Brain microvascular endothelial cell (primary cell): ENCODE measurements around the gene DAAM2.
A peak's percentile ranks its signal among the peaks of the same experiment; 100 is the strongest.

ENCODE experiments used
- DNase-seq: peaks from one replicate; pipeline ENCODE4 v3.0.0-alpha.2; 2020
- H3K27ac ChIP-seq: fragments of 250-450 bp; sonication (Bioruptor Pico); 2 replicates; pipeline ENCODE4 v1.5.1; 2020; ENCODE audit warnings: mild to moderate bottlenecking, moderate library complexity
- H3K27me3 ChIP-seq: fragments of 250-450 bp; sonication (Bioruptor Pico); replicated peaks from 2 replicates; pipeline ENCODE4 v1.5.1; 2020; ENCODE audit warnings: mild to moderate bottlenecking
- H3K36me3 ChIP-seq: fragments of 250-450 bp; sonication (Bioruptor Pico); replicated peaks from 2 replicates; pipeline ENCODE4 v1.5.1; 2020; ENCODE audit warnings: mild to moderate bottlenecking
- H3K4me3 ChIP-seq: 2 replicates; pipeline ENCODE4 v1.5.1; 2011; ENCODE audit warnings: low read depth, mild to moderate bottlenecking, control low read depth, low read length, moderate library complexity
- in situ Hi-C: cut with HindIII; loops from 2 replicates; pipeline ENCODE4 v1.10.0; 2017; ENCODE audit warnings: low sequenced_read_pairs, low pct_ligation_motif_present
- TF ChIP-seq, protein P1 (sequence below): IDR thresholded peaks from 2 replicates; pipeline ENCODE4 v1.5.1; 2011; ENCODE audit warnings: low read depth, mild to moderate bottlenecking, moderate library complexity, low read length, control low read depth, inconsistent platforms; ENCODE audit errors: missing control alignments

The DAAM2 gene

DNA sequence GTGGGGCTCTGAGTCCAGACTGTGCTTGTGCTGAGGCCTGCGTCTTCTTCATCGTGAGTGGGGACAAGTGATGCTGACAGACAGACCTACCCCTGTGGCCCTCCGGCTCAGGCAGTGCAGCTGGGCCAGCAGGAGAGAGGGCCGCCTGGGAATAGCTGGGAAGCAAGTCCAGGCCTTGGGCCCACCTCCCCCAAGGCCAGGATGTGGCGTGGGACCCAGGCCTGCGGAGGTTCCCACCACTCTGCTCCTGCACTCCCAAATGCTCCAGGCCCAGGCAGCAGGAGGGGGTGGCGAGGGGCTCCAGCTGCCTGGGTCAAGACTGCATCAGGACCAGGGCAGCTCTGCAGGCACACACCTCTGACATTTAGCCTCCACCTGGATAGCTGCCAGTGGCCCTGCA is 38.3 kb downstream of the DAAM2 start:
- Histone ChIP-seq H3K36me3 (no peaks in the 10 kb centered on the region), H3K27me3 (no peaks in the 10 kb centered on the region), H3K4me3 (no peak overlapping the region), H3K27ac (no peak overlapping the region)
- in situ Hi-C loops, result no loop called here
- no peak for DNase-seq
- TF ChIP-seq, protein P1, sequence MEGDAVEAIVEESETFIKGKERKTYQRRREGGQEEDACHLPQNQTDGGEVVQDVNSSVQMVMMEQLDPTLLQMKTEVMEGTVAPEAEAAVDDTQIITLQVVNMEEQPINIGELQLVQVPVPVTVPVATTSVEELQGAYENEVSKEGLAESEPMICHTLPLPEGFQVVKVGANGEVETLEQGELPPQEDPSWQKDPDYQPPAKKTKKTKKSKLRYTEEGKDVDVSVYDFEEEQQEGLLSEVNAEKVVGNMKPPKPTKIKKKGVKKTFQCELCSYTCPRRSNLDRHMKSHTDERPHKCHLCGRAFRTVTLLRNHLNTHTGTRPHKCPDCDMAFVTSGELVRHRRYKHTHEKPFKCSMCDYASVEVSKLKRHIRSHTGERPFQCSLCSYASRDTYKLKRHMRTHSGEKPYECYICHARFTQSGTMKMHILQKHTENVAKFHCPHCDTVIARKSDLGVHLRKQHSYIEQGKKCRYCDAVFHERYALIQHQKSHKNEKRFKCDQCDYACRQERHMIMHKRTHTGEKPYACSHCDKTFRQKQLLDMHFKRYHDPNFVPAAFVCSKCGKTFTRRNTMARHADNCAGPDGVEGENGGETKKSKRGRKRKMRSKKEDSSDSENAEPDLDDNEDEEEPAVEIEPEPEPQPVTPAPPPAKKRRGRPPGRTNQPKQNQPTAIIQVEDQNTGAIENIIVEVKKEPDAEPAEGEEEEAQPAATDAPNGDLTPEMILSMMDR, result no peak

DNA sequence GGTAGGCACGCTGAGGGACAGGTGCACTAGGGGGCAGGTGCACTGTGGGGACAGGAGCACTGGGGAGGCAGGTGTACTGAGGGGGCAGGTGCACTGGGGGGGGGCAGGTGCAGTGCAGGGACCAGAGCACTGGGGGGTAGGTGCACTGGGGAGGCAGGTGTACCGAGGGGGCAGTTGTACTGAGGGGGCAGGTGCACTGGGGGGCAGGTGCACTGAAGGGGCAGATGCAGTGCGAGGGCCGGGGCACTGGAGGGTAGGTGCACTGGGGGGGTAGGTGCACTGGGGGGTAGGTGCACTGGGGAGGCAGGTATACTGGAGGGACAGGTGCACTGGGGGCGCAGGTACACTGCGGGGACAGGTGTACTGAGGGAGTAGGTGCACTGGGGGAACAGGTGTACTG is 39.5 kb downstream of the DAAM2 start:
- TF ChIP-seq, protein P1, result no peak
- no peaks in the 10 kb centered on the region for H3K36me3 ChIP-seq
- no peak overlapping the region for H3K27ac ChIP-seq
- H3K4me3 ChIP-seq, result no peak overlapping the region
- no peaks in the 10 kb centered on the region for H3K27me3 ChIP-seq
- DNase-seq, result no peak
- in situ Hi-C loops, result no loop called here

DNA sequence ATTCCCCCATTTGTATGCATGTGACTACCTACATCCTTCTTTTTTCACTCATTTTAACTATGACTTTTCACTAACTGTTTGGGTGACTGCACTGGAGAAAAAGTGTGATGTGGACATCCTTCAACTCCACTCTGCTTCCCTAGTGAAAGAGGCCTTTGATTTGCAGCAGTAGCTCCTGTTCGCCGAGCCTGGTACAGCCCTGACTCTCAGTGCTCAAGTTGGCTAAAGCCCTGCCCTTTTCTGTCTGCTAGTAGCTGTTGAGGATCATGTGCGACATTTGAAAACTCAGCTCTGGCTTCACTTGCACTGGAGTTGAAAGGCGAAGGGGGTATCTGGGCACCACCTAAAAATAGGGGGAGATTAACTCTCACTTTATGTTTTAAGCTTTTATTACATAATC is 42.1 kb downstream of the DAAM2 start:
- Histone ChIP-seq H3K36me3 (no peaks in the 10 kb centered on the region), H3K27ac (no peak overlapping the region), H3K27me3 (no peaks in the 10 kb centered on the region), H3K4me3 (no peak overlapping the region)
- in situ Hi-C loops, result no loop called here
- TF ChIP-seq, protein P1, result no peak
- DNase-seq, result no peak

DNA sequence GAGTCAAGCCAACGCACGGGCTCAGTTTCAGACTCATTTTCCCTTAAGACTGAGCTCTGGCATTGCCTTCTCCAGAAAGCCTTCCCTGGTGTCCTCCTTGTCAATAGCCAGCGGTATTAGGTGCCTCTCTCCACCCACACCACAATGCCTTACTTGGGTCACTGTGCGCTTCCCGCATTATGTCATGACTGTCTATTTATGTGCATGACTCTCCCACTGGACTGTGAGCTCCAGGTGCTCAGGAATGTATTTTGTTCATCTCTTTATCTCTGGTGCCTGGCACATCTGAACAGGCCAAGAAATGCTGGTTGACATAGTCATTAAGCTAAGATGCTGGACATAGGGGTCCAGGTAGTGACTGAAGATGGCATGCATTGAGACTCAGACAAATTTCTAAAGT is 42.7 kb downstream of the DAAM2 start:
- DNase-seq, result no peak
- in situ Hi-C loops, result no loop called here

DNA sequence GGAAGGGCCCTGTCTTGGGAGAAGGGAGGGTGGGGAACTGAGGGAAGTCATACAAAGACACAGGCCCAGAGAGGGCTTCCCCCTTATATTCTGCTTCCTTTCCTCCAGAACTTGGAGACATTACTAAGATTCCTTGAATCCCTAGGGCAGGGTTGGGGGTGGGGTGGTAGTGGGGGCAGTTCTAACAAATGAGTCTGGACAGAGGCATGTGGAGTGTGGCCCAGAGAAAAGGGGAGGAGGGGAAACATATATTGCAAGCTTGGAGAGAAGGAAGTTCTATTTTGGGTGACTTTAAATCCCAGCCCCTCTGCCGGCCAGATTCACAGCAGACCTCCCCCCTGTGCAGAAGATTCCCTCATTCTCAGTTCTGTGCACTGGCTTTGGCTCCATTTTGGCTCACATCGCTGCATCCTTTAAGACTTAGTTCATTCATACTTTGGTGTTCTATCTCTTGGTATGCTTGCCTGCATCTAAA is 43.7 kb downstream of the DAAM2 start:
- Histone ChIP-seq H3K36me3 (no peaks in the 10 kb centered on the region), H3K27ac (no peak overlapping the region), H3K27me3 (no peaks in the 10 kb centered on the region), H3K4me3 (no peak overlapping the region)
- in situ Hi-C loops, result no loop called here
- DNase-seq, result peak; percentile 33
- TF ChIP-seq, protein P1, result no peak

More for the DNA sequence above, 42.7 kb downstream of the DAAM2 start:
- Histone ChIP-seq H3K36me3 (no peaks in the 10 kb centered on the region), H3K4me3 (no peak overlapping the region), H3K27ac (no peak overlapping the region), H3K27me3 (no peaks in the 10 kb centered on the region)
- TF ChIP-seq, protein P1, result no peak

DNA sequence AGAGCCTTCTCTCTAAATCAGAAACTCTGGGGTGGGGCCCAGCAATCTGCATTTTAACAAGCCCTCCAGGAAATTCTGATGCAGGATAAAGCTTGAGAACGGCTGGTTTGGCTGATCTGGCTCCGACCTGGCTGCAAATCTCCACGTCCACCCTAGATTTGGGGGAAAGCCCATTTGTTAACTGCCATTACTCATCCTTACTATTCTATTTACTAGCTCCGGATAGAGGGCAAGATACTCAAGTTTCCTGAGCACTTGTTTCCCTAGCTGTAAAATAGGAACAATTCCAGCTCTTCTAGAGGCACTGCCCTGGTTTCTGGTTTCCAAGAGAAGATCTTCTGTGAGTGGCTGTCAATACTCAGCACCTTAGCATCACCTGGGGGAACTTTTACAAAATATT is 44.4 kb downstream of the DAAM2 start:
- TF ChIP-seq, protein P1, result no peak
- DNase-seq, result no peak
- in situ Hi-C loops, result no loop called here
- Histone ChIP-seq H3K4me3 (no peak overlapping the region), H3K36me3 (no peaks in the 10 kb centered on the region), H3K27me3 (no peaks in the 10 kb centered on the region), H3K27ac (no peak overlapping the region)
